Measurements from ENCODE around the gene TSPAN14. TPM values are rescaled to one million over a fixed set of nuclear protein-coding genes. Genes with fewer than 3 reads are reported as not detected.

The TSPAN14 gene
- total and polyA plus RNA-seq, 2 of the 8 experiments (the other 6 are each of a cell fraction or from before 2014, with no cell fraction given): 47.4 to 57.8 TPM

GRCh38 chr10:80532571-80532970, 78.5 kb downstream of the TSPAN14 start:
- no peak overlapping the region for H2BK20ac ChIP-seq (ENCODE audit: low read length)
- H2BK15ac ChIP-seq (ENCODE audit: low read length): no peak overlapping the region; the same call in 1 of the 2 replicates
- no peak overlapping the region for H3K9ac ChIP-seq (replicated peaks in 1 of 4; ENCODE audit: extremely low read depth in 1 of 4, low read depth in 3 of 4, low read length in 3 of 4)
- no peaks in the 10 kb centered on the region for H3K79me1 ChIP-seq (ENCODE audit: low read depth, low read length)
- no peaks in the 10 kb centered on the region for H3K36me3 ChIP-seq (ENCODE audit: control insufficient read depth in 2 of 4, insufficient read depth in 4 of 4, low read length in 3 of 4)
- no peak overlapping the region for H3K4ac ChIP-seq (replicated peaks; ENCODE audit: insufficient read length, low read depth, low read length)
- TF ChIP-seq RFX5 (IDR thresholded peaks at IDR 0.05; ENCODE audit: borderline replicate concordance, low read depth, low read length) (no peak), SP1 (IDR thresholded peaks at IDR 0.05; ENCODE audit: low read depth, low read length) (no peak), POLR2A (IDR thresholded peaks at IDR 0.05; ENCODE audit: control extremely low read depth in 1 of 2, low read depth in 2 of 2, low read length in 2 of 2) (no peak), CHD2 (IDR thresholded peaks at IDR 0.05; ENCODE audit: low read length) (no peak), SAP30 (IDR thresholded peaks at IDR 0.05; ENCODE audit: insufficient read depth, insufficient replicate concordance, low read length) (no peak), KDM1A (IDR thresholded peaks at IDR 0.05; ENCODE audit: borderline replicate concordance, low read length) (no peak), MAFK (IDR thresholded peaks at IDR 0.05; ENCODE audit: low read depth, low read length) (no peak)
- no peaks in the 10 kb centered on the region for H4K20me1 ChIP-seq (replicated peaks in 1 of 2; ENCODE audit: control insufficient read depth in 1 of 2, insufficient read depth in 2 of 2, low read length in 2 of 2)
- no peaks in the 10 kb centered on the region for H3K23me2 ChIP-seq (ENCODE audit: low read depth, low read length)
- peaks cover 0 to 1% (median 0%) of the 10 kb centered on the region in 4 experiments; a peak in 1 of 7 replicates for H3K27me3 ChIP-seq (replicated peaks in 1 of 4; ENCODE audit: control insufficient read depth in 3 of 4, extremely low read depth in 1 of 4, insufficient read depth in 3 of 4, low read length in 3 of 4)
- H2AFZ ChIP-seq (ENCODE audit: low read length): no peak overlapping the region
- H2BK5ac ChIP-seq (ENCODE audit: low read depth, low read length): no peak overlapping the region
- ChIA-PET POLR2A (ENCODE audit: partially characterized antibody) (no interaction called here), CTCF (ENCODE audit: partially characterized antibody) (interaction anchor here (1.6 kb wide), 1 partner anchor 19 kb away, joined by 3 read pairs; no protein-coding TSS in a partner anchor)
- no peak overlapping the region for H2AK5ac ChIP-seq (ENCODE audit: low read depth, low read length)
- 100% methylated on average over 4 of the region's 4 CpGs; no CpG with 5 or more reads in 1 of the 2 experiments for WGBS, 2 experiments (ENCODE audit: extremely low coverage in 1 of 2, insufficient coverage in 1 of 2, insufficient read length in 1 of 2, insufficient replicate concordance in 2 of 2, low coverage in 1 of 2, low lambda C conversion rate in 2 of 2, missing lambda C conversion rate in 1 of 2)
- H3K14ac ChIP-seq (ENCODE audit: insufficient read length): no peak overlapping the region
- H4K5ac ChIP-seq (ENCODE audit: insufficient read length, low read depth, low read length): no peak overlapping the region
- H3K56ac ChIP-seq (replicated peaks; ENCODE audit: insufficient read length, low read depth, low read length): no peak overlapping the region
- H2BK120ac ChIP-seq (replicated peaks; ENCODE audit: low read depth, low read length): no peak overlapping the region
- H2BK12ac ChIP-seq (ENCODE audit: low read depth, low read length): no peak overlapping the region
- DNase-seq (ENCODE audit: low read depth in 1 of 2, low spot score in 2 of 2): no peak
- no peak for FAIRE-seq
- H3K27ac ChIP-seq (ENCODE audit: low read depth, low read length): no peak overlapping the region
- no peak overlapping the region for H4K91ac ChIP-seq (replicated peaks; ENCODE audit: insufficient read length, low read length)
- H3K4me1 ChIP-seq (replicated peaks in 1 of 4; ENCODE audit: control insufficient read depth in 3 of 4, insufficient read depth in 4 of 4, low read length in 3 of 4): peaks cover 0 to 4% (median under 1%) of the 10 kb centered on the region in 4 experiments; a peak in 5 of 7 replicates
- no peak overlapping the region for H3K4me3 ChIP-seq (ENCODE audit: extremely low read depth in 1 of 4, insufficient read depth in 2 of 4, low read depth in 3 of 4, low read length in 4 of 4)
- H3K23ac ChIP-seq (ENCODE audit: insufficient read length): no peak overlapping the region
- no peak overlapping the region for H4K8ac ChIP-seq (ENCODE audit: extremely low read depth, insufficient read depth, low read length)
- peaks cover 0 to 11% of the 10 kb centered on the region in 2 experiments; a peak in 2 of 4 replicates for H3K9me3 ChIP-seq (ENCODE audit: insufficient read depth in 2 of 2, low read depth in 1 of 2, low read length in 1 of 2)
- H3K4me2 ChIP-seq (ENCODE audit: insufficient read depth in 1 of 2, low read depth in 2 of 2, low read length in 2 of 2): no peak overlapping the region
- no peak overlapping the region for H3K18ac ChIP-seq (ENCODE audit: extremely low read depth, low read length)
- no peaks in the 10 kb centered on the region for H3K79me2 ChIP-seq (ENCODE audit: control insufficient read depth in 1 of 2, insufficient read depth in 2 of 2, low read length in 2 of 2)
